Small intestine (tissue), 7 donors: Measurements from ENCODE around the gene GBE1. TPM values are rescaled to one million over a fixed set of nuclear protein-coding genes. Genes with fewer than 3 reads are reported as not detected.
"Not testable (repeated sequence)": the region's sequence is repeated elsewhere in the genome, so short reads cannot be mapped to it uniquely, and the experiment has no call there.

Experiments
- DNase-seq, 2 donors: peaks; one replicate each; pipeline versions ENCODE4 v3.0.0 to v3.0.0-alpha.2; 2013
- FAIRE-seq: peaks from 2 replicates; lab custom pipeline; 2012; peaks lifted over from hg19 to GRCh38; lab: Jason Lieb, UNC
- H3K27ac ChIP-seq, 3 donors: one replicate each; pipeline ENCODE4 v1.5.1; 2013; ENCODE audit warnings: low read length in 2 of 3, mild to moderate bottlenecking in 2 of 3, control low read depth in 1 of 3, inconsistent platforms in 1 of 3, low read depth in 1 of 3, moderate library complexity in 1 of 3
- H3K27me3 ChIP-seq, 3 donors: one replicate each; pipeline ENCODE4 v1.6.1; 2013; ENCODE audit warnings: low read length in 3 of 3, inconsistent platforms in 1 of 3; ENCODE audit not compliant: control insufficient read depth in 3 of 3, insufficient read depth in 3 of 3
- H3K36me3 ChIP-seq, 3 donors: one replicate each; pipeline ENCODE4 v1.6.1; 2013; ENCODE audit warnings: low read length in 3 of 3, inconsistent platforms in 1 of 3, low read depth in 1 of 3, mild to moderate bottlenecking in 1 of 3, moderate library complexity in 1 of 3; ENCODE audit not compliant: control insufficient read depth in 3 of 3, insufficient read depth in 2 of 3
- H3K4me1 ChIP-seq, 3 donors: one replicate each; pipeline ENCODE4 v1.6.1; 2013; ENCODE audit warnings: low read length in 2 of 3, inconsistent platforms in 1 of 3, low read depth in 1 of 3, mild to moderate bottlenecking in 1 of 3, moderate library complexity in 1 of 3; ENCODE audit not compliant: control insufficient read depth in 3 of 3, insufficient read depth in 2 of 3
- H3K4me3 ChIP-seq, 3 donors: one replicate each; pipeline ENCODE4 v1.5.1; 2013; ENCODE audit warnings: low read length in 3 of 3, control low read depth in 1 of 3, inconsistent platforms in 1 of 3, low read depth in 1 of 3, mild to moderate bottlenecking in 1 of 3, moderate library complexity in 1 of 3
- H3K9me3 ChIP-seq, 2 donors: one replicate each; pipeline ENCODE4 v1.6.1; 2013; ENCODE audit warnings: low read depth in 1 of 2, low read length in 1 of 2; ENCODE audit not compliant: control insufficient read depth in 2 of 2, insufficient read depth in 1 of 2
- WGBS, 3 donors: extraction: QIAGEN DNeasy Blood & Tissue Kit; methylation state at CpG; one replicate each; pipeline ENCODE4 v1.1.7; 2013; 5-methylcytosine and 5-hydroxymethylcytosine counted together
- polyA plus RNA-seq, 4 donors: library from polyadenylated mRNA; stranded (reverse) in 3 of 4; unstranded in 1 of 4; fragments of 200-250 nt in 3 of 4; fragments of 120-200 nt in 1 of 4; gene quantifications; one replicate each; pipeline versions ENCODE4 v1.2.1 to v1.2.3, GENCODE V29; 2013
- donor health status: healthy with polysubstance abuse.
- donor health status: control.
- donor health status: control.
- donor health status: Bipolar disorder and iron deficiency.
- donor health status: healthy.

GBE1 gene
- polyA plus RNA-seq, 4 donors, result 8.9 to 14.3 (median 10.5) TPM

- FAIRE-seq, result no peak
- DNase-seq, result no peak
- H3K27me3 ChIP-seq, result no peaks in the 10 kb centered on the region
- no peak overlapping the region for H3K4me3 ChIP-seq
- 74 to 88% (median 77%) methylated on average over 4 of the region's 4 CpGs for WGBS, 3 donors
- no peaks in the 10 kb centered on the region for H3K9me3 ChIP-seq
- no peaks in the 10 kb centered on the region for H3K36me3 ChIP-seq
- no peak overlapping the region for H3K27ac ChIP-seq
- peaks cover 0 to 4% (median 3%) of the 10 kb centered on the region in 3 donors for H3K4me1 ChIP-seq
Measured at GRCh38 chr3:81763001-81763400, 1.6 kb upstream of the GBE1 start.

- 13 to 28% (median 15%) methylated on average over 6 of the region's 6 CpGs for WGBS, 3 donors
- FAIRE-seq, result no peak
Measured at GRCh38 chr3:81761904-81762580, 597 bp upstream of the GBE1 start.

GRCh38 chr3:81760215-81760614, 1.2 kb downstream of the GBE1 start:
- Histone ChIP-seq H3K9me3 (no peaks in the 10 kb centered on the region), H3K4me3 (peak overlapping the region in 1 of 3 donors; percentile 74), H3K27me3 (no peaks in the 10 kb centered on the region), H3K4me1 (peaks cover 0 to 4% (median 3%) of the 10 kb centered on the region in 3 donors), H3K36me3 (no peaks in the 10 kb centered on the region), H3K27ac (peak overlapping the region; percentile 92 to 100 (median 97))
- WGBS, 3 donors, result 31 to 58% (median 37%) methylated on average over 3 of the region's 3 CpGs
- FAIRE-seq, result no peak
- peak in 1 of 2 donors; percentile 5 for DNase-seq

More at GRCh38 chr3:81761904-81762580, 597 bp upstream of the GBE1 start:
- DNase-seq, result peak in 1 of 2 donors; percentile 32
- H3K27me3 ChIP-seq, result no peaks in the 10 kb centered on the region
- H3K4me1 ChIP-seq, result peaks cover 0 to 4% (median 3%) of the 10 kb centered on the region in 3 donors
- H3K27ac ChIP-seq, result peak overlapping the region; percentile 92 to 100 (median 97)
- no peaks in the 10 kb centered on the region for H3K9me3 ChIP-seq
- H3K36me3 ChIP-seq, result no peaks in the 10 kb centered on the region
- H3K4me3 ChIP-seq, result peak overlapping the region; percentile 67 to 74 (median 67)

- not testable (repeated sequence) for H3K4me1 ChIP-seq, H3K27me3 ChIP-seq, H3K27ac ChIP-seq, H3K9me3 ChIP-seq, DNase-seq, FAIRE-seq, H3K36me3 ChIP-seq, H3K4me3 ChIP-seq
- WGBS, 3 donors, result 92 to 96% (median 96%) methylated on average over 4 of the region's 4 CpGs
Measured at GRCh38 chr3:81758771-81759170, 2.7 kb downstream of the GBE1 start.

DNA sequence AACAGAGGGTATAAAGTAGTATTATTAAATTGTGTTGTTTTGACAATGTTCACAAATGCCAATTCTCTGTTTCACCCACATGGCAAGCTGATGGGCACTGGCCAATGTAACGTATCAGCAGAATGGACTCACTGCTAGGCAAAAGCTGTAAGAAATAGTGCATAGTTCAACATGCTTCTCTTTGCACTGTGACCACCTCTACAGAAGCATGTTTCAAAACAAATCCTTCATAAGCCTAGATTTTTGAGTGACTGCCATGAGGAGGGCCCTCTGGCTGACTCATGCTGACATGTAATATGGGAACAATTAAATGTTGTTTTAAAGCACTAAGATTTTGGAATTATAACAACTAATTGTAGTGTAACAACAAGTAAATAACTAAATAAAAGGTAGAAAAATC, 3.2 kb downstream of the GBE1 start:
- no peak for FAIRE-seq
- no peak for DNase-seq
- Histone ChIP-seq H3K4me1 (peaks cover 0 to 4% (median 3%) of the 10 kb centered on the region in 3 donors), H3K27ac (no peak overlapping the region), H3K9me3 (no peaks in the 10 kb centered on the region), H3K27me3 (no peaks in the 10 kb centered on the region), H3K36me3 (no peaks in the 10 kb centered on the region), H3K4me3 (no peak overlapping the region)
- 76 to 93% (median 91%) methylated on average over 1 of the region's 1 CpG for WGBS, 3 donors

DNA sequence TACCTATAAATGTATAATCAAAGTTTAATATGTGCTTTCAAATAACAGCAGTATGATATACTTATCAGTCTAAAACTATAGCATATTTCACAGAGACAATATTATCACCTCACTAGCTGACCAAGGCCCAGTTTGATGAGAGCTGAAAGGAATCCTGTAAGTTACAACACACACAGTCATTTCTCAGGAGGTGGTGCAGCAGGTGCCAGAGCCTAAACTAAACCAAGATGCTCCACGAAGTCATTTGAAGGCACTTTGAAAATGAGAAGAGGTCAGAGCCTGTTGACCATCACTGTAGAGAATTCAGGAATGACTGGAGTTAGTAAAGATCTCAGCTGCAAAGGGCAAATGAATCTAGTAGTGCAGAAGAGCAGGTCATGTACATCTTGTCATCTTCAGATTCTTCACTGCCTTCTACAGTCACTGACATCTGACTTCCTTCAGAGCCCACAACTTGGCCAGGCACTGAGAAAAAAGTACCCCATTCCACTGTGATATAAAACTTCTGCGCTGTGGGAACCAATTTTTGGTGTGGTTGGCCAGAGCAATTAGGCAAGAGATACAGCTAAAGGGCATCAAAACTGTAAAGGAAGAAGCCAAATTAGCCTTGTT, 7.9 kb downstream of the GBE1 start:
- no peaks in the 10 kb centered on the region for H3K4me1 ChIP-seq
- no peaks in the 10 kb centered on the region for H3K27me3 ChIP-seq
- H3K4me3 ChIP-seq, result no peak overlapping the region
- no peak for DNase-seq
- H3K9me3 ChIP-seq, result no peaks in the 10 kb centered on the region
- H3K27ac ChIP-seq, result no peak overlapping the region
- H3K36me3 ChIP-seq, result no peaks in the 10 kb centered on the region
- WGBS, 3 donors, result 52 to 67% (median 65%) methylated on average over 2 of the region's 2 CpGs
- no peak for FAIRE-seq

DNA sequence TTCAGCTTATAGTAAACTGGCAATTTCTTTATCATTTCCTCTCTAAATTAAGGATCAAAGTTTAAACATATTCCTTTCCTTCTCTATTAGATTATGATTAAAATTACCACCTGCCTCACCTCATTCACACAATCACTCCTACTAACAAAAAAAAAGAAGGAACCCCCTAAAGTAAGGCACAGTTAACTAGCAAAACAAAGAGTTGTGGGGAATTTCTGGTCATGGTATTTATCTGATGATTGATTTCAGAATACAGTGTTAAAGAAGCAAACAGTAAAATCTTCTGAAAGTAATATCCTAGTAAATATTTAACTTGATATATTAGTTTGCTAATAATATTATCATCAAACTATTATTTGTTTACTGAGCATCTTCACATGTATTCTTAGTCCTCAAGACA, 8.8 kb downstream of the GBE1 start:
- no peak for FAIRE-seq
- H3K4me3 ChIP-seq, result no peak overlapping the region
- no peaks in the 10 kb centered on the region for H3K36me3 ChIP-seq
- no peaks in the 10 kb centered on the region for H3K4me1 ChIP-seq
- no peaks in the 10 kb centered on the region for H3K27me3 ChIP-seq
- no peaks in the 10 kb centered on the region for H3K9me3 ChIP-seq
- DNase-seq, result no peak
- H3K27ac ChIP-seq, result no peak overlapping the region

- Histone ChIP-seq H3K27ac (no peak overlapping the region), H3K4me1 (no peaks in the 10 kb centered on the region), H3K27me3 (no peaks in the 10 kb centered on the region), H3K36me3 (peaks cover 0 to 4% (median 0%) of the 10 kb centered on the region in 3 donors), H3K9me3 (no peaks in the 10 kb centered on the region), H3K4me3 (no peak overlapping the region)
- FAIRE-seq (no peak), DNase-seq (no peak)
- 90 to 96% (median 95%) methylated on average over 2 of the region's 2 CpGs for WGBS, 3 donors
Measured at GRCh38 chr3:81749265-81749664, 12.2 kb downstream of the GBE1 start.
